COLO668 (cell line): Measurements from ENCODE around the gene PFKFB3.
"Not testable (repeated sequence)": the region's sequence is repeated elsewhere in the genome, so short reads cannot be mapped to it uniquely, and the experiment has no call there.

ENCODE experiments used
- DNase-seq: peaks from one replicate; lab custom pipeline; 2025; ENCODE audit not compliant: unreplicated experiment; lab: John Stamatoyannopoulos, UW

The PFKFB3 gene

GRCh38 chr10:6269432-6269831 lies 66.7 kb downstream of the PFKFB3 start:
- DNase-seq, result no peak

GRCh38 chr10:6269953-6270867 lies 67.5 kb downstream of the PFKFB3 start:
- no peak for DNase-seq

- no peak for DNase-seq
These were observed 68.2 kb downstream of the PFKFB3 start for GRCh38 chr10:6270951-6271350.

- DNase-seq, result no peak
These were observed 68.9 kb downstream of the PFKFB3 start for GRCh38 chr10:6271663-6272062.

- no peak for DNase-seq
These were observed 69.4 kb downstream of the PFKFB3 start for GRCh38 chr10:6272126-6272525.

GRCh38 chr10:6273351-6273750 lies 70.6 kb downstream of the PFKFB3 start:
- no peak for DNase-seq

- DNase-seq, result no peak
These were observed 71.3 kb downstream of the PFKFB3 start for GRCh38 chr10:6274040-6274439.

- DNase-seq, result no peak
These were observed 71.8 kb downstream of the PFKFB3 start for GRCh38 chr10:6274484-6274883.

- DNase-seq, result peak; percentile 22
These were observed 72.6 kb downstream of the PFKFB3 start for GRCh38 chr10:6275022-6275997.

- no peak for DNase-seq
These were observed 73.6 kb downstream of the PFKFB3 start for GRCh38 chr10:6276356-6276755.

- no peak for DNase-seq
These were observed 75.9 kb downstream of the PFKFB3 start for GRCh38 chr10:6278519-6279120.

- DNase-seq, result no peak
These were observed 77.0 kb downstream of the PFKFB3 start for GRCh38 chr10:6279540-6280267.

- DNase-seq, result no peak
These were observed 77.6 kb downstream of the PFKFB3 start for GRCh38 chr10:6280291-6280690.

- DNase-seq, result no peak
These were observed 79.8 kb downstream of the PFKFB3 start for GRCh38 chr10:6282454-6282958.

- no peak for DNase-seq
These were observed 80.9 kb downstream of the PFKFB3 start for GRCh38 chr10:6283655-6284054.

- not testable (repeated sequence) for DNase-seq
These were observed 87.9 kb downstream of the PFKFB3 start for GRCh38 chr10:6290621-6291020.

- DNase-seq, result no peak
These were observed 90.0 kb downstream of the PFKFB3 start for GRCh38 chr10:6292741-6293151.

- not testable (repeated sequence) for DNase-seq
These were observed 93.7 kb downstream of the PFKFB3 start for GRCh38 chr10:6296425-6296824.

GRCh38 chr10:6296828-6297251 lies 94.1 kb downstream of the PFKFB3 start:
- DNase-seq, result no peak

GRCh38 chr10:6297522-6297921 lies 94.8 kb downstream of the PFKFB3 start:
- DNase-seq, result no peak
